ENCODE results near the gene MLLT6.

The MLLT6 gene

DNA sequence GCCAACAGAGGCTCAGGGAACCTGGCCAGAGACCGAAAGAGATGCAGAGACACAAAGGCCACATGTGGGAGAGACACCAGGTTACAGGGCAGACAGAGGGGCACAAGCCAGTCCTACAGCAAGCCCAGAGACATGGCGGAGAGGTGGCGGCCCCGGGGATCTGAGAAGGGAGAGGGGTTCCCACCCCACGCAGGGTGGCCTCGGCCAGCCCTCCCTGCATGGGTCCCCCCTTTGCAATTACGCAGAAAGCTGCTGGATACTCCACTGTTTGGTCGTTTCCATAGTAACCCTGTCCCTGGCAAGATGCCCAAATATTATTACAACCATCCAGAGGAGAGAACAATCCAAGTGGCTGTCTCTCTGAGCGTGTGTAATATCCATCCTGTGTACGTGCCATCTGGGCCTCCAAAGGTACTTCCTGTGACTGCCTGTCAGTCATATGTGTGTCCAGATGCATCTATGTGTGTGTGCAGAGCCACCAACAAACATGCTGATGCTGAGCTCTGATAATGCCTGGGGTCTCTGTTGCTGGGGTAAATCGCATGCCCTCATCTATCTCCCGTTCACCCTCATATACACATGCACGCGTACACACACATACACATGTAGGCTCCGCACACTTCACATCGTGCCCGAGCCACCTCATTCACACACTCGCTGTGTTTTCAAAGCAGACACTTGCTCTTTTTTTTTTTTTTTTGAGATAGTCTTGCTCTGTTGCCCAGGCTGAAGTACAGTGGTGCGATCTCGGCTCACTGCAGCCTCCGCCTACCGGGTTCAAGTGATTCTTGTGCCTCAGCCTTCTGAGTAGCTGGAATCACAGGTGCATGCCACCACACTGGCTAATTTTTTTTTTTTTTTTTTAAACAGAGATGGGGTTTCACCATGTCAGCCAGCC lies 37.6 kb downstream of the MLLT6 start:
- DNase-seq (ENCODE audit: low read depth in 2 of 2), result no peak

DNA sequence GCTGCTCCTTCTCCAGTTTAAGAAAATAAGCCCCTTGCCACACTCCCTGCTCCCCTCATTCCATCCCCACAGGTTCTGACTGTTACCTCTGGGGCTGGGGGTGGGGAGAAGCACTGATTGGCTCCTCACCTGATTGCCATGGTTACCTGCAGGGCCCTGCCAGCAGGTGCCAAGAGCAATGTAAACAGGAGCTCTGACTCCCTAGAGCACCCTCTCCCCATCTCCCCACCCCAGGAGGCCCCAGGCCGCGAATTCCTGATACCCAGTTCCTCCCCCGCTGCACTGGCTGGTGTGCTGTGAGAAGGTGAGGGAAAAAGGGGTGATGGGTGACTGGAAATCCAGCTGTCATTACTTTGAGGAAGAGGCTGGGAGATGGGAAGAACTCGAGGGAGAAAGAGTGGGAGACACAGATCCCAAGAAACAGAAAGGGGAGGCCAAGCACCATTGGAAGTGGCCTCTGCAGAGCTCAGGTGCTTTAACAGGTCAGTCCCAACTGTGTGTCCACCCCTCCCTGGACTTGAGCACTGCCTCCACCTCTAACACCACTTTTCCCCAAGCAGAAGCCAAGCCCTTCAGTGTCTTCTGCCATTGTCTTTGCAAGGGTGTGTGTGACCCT lies 38.6 kb downstream of the MLLT6 start:
- DNase-seq (ENCODE audit: low read depth in 2 of 2), result no peak

DNA sequence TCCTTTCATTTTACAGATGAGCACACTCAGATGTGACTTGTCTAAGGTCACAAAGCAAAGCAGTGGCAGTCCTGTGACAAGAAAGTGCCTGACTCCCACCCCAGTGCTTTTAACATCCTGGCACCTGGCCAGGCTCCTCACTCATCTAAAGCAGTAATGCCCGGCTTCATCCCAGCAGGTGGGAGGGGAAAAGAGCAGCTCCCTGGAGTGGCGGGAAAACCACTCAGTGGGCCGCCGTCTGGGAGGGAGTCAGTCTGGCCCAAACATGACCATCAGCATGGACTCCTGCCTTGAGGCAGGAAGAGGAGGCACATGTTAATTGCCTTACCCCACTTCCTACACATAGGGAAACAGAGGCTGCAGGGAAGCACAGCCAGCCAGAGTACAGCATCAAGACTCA lies 40.5 kb downstream of the MLLT6 start:
- no peak for DNase-seq (ENCODE audit: low read depth in 2 of 2)

DNA sequence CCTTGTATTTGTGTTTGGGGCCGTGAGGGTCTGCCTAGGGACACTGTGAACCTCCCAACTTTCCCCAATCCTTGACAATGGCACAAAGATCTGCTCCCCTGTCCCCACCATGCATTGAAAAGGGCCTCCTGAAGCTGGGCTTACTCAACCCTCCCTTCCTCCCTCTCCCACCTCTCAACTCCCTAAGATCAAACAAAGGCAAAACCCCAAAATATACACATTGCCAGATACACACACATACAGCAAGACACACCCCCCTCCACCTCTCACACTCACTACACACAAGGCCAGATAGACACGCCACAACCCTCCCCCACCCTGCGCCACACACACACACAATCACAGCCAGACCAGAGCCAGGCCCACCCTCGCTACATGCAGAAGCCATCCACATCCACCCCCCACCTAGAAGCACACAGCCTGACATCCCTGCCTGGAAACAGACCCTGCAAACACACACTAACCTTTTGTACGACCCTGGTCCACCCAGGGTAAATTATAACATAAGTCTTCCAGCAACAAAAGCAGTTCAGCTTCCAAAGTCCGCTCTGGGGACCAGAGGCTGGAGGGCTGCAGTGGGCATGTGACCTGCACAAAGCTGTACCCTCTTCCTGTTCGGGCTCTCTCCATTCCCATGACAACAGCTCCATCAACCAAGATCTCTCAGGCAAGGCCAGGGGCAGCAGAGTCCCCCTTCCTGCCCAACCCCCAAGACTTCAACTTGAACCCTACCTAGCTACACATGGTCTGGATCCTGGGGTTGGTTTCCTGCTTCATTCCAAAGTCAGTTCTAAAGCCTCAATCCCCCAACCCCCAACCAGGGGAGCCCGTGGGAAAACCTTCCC lies 41.2 kb downstream of the MLLT6 start:
- DNase-seq (ENCODE audit: low read depth in 2 of 2), result no peak

DNA sequence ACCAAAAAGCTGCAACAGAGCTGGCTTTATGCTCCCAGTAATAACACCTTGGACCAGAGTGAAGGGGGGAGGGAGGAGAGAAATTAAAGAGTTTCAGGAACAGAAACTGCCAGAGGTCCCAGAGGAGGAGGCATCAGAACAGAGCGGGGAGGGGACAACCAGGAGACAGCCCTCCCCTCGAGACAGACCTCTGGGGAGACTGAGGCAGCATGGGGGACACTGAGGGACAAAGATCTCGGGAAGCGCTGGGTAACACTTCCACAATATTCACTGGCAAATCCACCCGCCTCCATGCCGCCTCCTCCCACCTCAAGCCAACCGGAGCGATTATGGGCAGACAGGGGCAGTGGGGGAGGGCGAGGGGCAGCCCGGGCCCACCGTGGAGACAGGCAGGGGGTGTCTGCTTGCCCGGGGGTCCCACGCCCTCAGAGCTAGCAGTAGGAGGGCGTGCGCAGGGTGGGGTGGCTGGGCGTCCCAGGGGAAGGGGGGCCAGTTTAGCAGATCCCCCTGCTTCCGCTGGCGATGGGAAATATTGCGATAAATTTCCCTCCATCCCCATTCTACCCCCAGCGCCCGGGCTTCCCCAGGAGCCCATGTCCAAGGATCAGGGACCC lies 41.9 kb downstream of the MLLT6 start:
- DNase-seq (ENCODE audit: low read depth in 2 of 2), result no peak

DNA sequence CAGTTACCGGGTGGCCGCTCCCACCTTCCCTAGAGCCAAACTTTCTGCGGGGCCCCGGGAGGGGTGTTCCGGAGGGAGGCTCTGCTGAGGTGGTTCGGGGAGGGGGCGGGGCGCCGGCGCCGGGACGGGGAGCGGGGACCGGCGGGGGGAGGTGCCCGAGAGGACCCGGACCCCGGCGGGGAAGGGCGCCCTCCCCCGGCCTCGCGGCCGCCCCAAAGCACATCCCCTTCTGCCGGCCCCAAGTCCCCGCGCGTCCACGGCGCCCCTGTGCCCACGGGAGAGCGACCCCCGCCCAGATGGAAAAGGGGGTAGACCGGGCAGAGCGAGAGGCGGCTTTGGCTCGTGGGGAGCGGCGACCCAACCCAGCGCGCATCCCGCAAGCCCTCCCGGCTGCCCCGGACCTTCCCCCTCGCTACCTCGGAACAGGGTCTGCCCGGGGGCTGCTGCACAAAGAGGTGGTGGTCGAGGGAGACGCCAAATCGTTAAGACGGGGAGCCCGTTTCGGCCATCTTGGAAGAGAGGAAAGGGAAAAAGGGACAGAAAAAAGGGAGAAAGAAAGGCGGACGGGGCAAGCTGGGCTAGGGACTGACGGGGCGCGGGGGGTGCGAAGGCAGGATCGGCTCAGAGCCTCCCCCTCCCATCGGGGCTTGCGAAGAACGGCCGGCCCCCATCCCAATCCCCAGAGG lies 42.5 kb downstream of the MLLT6 start:
- DNase-seq (ENCODE audit: low read depth in 2 of 2), result no peak

DNA sequence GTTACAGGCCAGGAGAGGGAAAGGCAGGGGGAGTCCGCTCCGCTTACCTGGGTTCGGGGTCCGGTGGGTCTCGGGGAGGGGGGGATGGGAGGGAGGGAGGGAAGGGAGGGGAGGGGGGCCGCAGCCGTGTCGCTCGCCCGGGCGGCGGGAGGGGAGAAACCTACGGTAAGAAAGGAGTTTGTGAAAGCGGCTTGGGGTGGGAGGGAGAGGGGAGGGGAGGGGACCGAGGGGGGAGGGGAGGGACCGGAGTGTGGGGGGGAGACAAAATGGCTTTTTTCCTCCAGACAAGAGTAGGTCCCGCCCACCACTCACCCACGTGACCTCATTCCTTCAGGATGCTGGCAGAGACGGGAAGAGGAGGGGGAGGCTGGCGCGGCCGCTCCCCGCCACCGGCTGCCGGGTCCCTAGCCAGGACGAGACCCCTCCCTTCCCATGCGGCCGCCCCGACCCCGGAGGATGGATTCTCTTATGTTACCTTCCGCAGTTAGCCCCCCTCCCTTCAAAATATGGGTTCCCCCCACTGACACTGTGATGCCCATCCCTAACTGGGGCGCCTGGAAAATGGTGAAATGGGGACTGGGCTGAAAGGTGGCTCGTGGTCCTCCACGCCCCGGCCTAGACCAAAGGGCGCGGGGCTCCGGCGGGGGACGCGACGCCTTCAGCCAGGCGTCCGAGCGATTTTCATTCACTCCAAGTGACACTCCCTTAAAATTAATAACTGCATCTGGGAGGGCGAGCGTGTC lies 43.2 kb downstream of the MLLT6 start, which contains the start of gene PCGF2:
Gene PCGF2 (minus strand): TSS at position 188 of the 743 bp plus-strand sequence. CDS start 7,934 bp downstream, outside the sequence.
- DNase-seq (ENCODE audit: low read depth in 2 of 2), result no peak

DNA sequence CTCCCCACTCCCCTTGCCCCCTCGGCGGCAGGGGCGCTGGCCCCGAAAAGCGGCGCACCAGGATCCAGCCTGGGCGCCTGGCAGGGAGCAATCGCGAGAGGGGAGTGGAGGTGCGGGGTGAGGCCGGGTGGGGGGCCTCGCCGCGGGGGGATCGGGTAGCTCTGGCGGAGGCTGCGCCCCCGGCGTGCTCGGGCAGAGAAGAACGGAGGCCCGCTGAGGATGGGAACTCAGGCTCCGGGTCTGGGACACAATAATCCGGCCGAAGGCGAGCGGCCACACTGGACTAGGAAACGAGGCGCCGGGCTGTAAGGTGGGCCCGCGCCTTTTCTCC lies 43.8 kb downstream of the MLLT6 start:
- DNase-seq (ENCODE audit: low read depth in 2 of 2), result no peak

DNA sequence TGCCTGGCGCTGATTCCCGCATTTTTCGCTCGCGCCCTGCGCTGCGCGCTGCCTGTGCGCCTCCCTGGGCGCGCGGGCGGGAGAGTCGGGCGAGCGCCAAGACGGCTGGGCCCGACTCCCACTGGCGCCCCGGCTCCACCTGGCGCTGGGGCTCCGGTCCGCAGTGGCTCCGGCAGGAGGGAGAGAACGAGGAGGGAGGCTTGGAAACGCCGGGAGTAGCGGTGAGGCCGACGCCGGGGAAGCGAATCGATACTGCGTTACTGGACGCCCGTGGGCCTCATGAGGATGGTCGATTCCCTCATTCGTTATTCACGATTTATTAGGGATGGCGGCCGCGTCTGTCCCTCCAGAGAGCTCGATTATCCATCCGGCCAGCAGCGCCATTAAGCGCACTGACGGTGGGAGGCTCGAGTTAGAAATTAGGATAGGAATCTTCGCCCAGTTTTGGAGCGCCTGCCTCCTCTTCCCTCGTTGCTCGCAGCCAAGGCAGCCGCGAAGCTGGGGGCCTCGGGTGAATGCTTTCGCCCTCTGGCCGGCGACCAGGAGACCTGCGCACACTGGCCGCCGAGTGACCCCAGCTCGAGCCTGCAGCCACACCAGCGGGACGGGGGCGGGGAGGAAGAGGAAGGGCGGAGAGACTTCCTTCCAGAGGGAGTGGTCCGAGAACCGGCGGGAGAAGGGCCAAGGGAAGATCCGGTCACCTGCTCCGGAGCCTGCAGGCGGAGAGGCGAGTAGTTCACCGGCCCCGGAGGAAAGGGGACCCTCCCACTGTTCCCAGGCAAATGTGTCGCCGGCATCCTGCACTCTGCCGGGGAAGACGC lies 44.4 kb downstream of the MLLT6 start:
- DNase-seq (ENCODE audit: low read depth in 2 of 2), result no peak

DNA sequence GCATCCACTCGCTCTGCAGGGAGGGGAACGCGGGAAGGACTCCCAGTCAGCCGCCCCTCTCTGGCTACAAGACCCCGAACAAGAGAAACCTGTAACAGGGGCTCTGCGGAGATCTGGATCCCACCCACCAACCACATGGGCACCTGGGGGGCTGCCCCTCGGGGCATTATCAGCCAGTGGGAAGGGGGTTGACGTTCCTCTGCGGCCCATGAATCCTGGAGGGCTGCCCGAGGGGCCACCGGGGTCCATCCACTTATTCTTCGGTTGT lies 44.9 kb downstream of the MLLT6 start:
- DNase-seq (ENCODE audit: low read depth in 2 of 2), result no peak

DNA sequence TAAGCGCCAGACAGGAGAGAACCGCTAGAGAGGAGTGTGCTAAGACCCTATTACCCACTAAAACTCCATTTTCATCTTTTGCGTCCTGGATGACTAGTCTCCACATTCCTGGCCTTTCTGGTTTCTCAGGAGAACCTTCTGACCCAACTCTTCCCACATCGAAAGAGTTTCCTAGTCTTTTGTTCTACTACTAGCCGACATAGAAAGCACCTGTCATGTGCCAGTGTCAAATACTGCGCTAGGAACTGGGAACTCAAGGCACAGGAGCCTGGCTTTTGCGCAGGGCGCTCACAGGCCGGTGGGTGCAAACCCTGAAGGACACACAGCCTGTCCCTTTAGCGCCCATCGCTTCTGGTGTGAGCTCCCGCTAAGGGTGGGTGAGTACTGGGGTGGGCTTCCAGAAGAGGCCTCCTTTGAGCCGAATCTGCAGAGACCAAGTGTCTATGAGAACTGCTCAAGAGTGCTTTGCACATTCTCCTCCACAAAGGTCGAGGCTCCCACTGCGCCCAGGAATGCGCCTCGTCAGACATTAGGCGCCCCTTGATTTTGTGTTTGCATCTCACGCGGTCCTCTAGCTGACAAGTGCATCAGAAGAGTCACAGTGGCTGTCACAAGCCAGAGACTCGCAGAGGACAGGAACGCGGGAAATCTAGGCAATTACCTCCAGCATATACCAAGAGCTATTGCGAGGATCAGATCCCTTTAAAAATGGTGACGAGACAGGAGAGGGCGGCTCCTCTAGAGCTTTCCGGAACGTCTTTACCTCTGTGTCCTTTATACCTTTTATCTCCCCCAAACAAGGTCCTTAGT lies 45.4 kb downstream of the MLLT6 start:
- DNase-seq (ENCODE audit: low read depth in 2 of 2), result no peak

DNA sequence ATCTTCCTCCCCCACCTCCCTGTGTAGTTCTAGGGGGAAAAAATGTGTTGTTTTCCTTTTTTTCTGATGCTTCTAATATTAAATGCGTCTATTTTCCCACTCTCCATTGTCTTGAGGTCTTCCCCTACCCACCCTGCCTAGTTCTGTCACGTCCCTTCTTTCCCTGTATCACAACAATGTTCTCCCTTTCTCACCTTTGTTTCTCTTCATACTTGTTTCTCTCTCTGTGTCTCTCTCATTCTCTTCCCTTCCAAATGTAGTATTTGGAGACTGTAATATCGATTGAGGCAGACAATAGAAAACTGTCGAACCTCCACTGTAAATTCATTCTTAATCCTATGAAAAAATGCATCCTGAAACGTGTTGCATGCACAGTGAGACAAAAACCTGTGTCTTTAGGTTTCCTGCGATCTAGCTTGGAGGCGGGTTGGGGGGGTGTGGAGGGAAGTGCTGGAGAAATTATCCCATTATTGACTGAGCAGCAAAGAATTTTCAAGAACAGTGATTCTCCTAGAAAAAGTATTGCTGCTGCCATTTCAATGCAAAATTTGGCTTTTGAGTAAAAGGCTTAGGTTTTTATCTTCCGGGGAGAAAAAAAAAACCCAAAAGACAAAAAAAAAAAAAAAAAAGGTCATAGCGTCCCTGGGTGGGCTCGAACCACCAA lies 46.2 kb downstream of the MLLT6 start:
- DNase-seq (ENCODE audit: low read depth in 2 of 2), result no peak

DNA sequence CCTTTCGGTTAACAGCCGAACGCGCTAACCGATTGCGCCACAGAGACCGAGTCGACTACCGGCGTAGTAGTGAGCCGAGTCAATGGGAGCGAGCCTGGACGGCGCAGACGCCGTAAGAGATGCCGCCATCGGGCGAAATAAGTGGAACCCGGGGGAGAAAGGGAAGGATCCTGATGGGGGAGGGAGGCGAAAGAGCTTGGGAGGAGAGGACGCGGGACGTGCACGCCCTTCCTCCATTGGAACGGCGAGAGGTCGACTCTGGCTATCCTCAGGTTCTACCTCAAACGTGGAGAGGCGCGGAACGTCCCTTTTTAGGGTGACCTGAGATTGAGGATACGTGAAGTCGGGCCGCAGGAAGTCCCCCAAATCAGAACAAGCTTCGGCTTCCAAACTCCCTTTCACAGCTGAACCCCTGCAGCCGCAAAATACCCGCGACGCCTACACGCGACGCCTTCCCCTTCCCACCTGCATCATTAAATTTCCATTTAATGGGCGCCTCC lies 46.8 kb downstream of the MLLT6 start:
- DNase-seq (ENCODE audit: low read depth in 2 of 2), result peak; percentile 68 to 73

DNA sequence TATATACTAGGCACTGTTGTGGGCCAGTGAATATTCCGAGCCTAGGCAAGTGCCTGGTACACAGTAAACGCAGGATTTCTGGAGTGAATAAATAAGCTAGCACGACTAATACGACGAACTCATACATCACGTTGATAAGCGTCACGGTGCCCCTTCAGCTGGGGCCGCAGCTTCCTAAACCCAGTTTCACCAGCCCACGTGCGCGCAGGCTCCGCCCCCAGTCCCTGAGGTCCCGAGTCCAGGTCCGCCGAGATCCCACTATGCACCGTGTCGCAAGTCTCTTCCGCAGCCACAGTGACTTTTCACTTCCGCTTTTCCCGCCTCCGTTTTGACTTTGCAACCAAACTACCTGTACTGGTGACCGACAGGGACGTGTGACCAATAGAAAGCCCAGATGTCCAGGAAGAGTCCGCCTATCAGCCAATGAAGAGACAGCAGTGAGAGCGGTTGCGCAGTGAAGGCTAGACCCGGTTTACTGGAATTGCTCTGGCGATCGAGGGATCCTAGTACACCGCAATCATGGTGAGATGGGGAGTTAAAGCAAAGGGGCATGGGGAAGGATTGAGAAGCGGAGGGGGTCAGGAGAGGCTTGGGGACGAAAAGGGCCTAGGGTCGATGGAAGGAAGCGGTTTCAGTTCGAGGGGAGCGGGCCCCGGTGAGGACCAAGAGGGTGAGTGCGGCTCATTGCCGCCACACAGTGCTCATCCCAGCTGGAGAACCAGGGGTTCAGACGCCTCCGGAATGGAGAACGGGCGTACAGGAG lies 47.4 kb downstream of the MLLT6 start, which contains the start of gene PSMB3:
Gene PSMB3 (plus strand): TSS at position 434 of the 763 bp plus-strand sequence. CDS start 86 bp downstream, at position 520.
- DNase-seq (ENCODE audit: low read depth in 2 of 2), result peak; percentile 90 to 92

DNA sequence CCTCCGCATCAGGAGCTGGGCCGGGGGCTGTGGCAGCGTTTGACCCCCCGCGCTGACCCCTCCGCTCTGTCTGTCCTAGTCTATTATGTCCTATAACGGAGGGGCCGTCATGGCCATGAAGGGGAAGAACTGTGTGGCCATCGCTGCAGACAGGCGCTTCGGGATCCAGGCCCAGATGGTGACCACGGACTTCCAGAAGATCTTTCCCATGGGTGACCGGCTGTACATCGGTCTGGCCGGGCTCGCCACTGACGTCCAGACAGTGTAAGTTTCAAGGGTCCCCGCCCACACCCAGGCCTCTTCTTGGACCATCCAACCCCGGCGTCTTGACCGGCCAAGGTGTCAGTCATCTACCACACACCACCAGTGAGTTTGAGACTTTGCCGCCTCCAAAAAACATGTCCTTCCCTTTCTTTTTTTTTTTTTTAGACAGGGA lies 48.0 kb downstream of the MLLT6 start:
- DNase-seq (ENCODE audit: low read depth in 2 of 2), result no peak

DNA sequence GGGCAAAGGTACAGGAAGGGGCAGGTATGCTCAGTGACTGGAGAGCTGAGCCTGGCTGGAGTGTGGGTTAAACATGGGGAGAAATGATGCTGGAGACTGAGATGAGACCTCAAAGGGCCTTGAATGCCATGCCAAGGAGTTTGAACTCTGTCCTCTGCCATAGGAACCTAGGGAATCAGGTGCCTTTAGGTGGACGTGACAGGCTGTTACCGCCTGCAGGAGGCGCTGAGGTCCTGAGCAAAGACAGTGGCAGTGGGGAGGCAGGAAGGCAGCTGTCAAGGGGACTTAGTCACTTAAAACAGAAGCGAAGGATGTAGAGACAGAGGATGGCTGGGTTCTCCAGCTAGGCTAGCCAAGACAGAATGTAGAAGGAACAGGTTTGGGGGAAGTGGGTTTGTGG lies 56.5 kb downstream of the MLLT6 start:
- no peak for DNase-seq (ENCODE audit: low read depth in 2 of 2)

DNA sequence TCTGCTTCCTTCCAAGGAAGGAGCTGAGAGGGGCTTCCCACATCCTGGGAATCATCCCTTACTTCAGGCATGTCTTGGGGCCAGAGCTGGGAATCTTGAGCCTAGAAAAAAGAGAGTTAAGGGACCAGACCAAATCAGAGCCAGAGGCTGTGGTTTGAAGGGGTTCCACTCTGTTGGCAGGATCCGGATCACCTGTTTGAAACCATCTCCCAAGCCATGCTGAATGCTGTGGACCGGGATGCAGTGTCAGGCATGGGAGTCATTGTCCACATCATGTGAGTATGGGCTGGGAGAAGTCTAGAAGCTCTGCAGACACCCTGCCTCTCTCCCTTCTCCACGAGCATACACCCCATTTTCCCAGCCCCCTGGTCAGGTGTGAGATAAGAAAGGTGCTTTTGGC lies 57.2 kb downstream of the MLLT6 start:
- DNase-seq (ENCODE audit: low read depth in 2 of 2), result no peak

DNA sequence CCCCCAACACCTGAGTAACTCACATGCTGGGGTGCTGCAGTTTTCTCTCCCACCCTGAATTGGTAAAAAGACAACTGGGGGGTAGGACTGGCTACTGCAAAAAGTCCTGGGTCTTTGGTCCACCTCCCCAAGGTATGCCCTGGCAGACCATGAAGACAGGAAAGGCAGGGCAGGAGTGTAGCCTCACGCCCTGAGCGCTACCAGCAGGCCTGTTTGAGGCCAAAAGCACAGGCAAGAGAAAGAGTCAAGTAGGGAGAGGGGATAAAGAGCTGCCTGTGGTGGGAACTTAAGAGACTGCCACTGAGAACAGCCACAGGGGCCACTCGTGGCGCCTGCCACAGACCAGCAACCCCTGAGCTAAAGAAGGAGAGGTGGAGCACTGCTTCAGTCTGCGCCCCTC lies 61.3 kb downstream of the MLLT6 start:
- no peak for DNase-seq (ENCODE audit: low read depth in 2 of 2)

All from stimulated activated CD8-positive, alpha-beta memory T cell treated with anti-CD3 and anti-CD28 coated beads, Interleukin-2, amount 100 ng/mL, for 1 hour (primary cell).